HG02938 (cell line): ENCODE measurements around the gene IGLON5.
A peak's percentile ranks its signal among the peaks of the same experiment; 100 is the strongest.

Experiments
- ATAC-seq: cut with Tn5 transposase; IDR thresholded peaks from one replicate; pipeline ENCODE4 v1.9.1; 2021; ENCODE audit warnings: mild to moderate bottlenecking, moderate library complexity; ENCODE audit not compliant: unreplicated experiment

Gene IGLON5

GRCh38 chr19:51361239-51361638 is 49.8 kb downstream of the IGLON5 start:
- ATAC-seq, result no peak

GRCh38 chr19:51364200-51365106 is 53.0 kb downstream of the IGLON5 start:
- no peak for ATAC-seq

GRCh38 chr19:51365211-51365964 is 53.9 kb downstream of the IGLON5 start:
- ATAC-seq, result no peak

GRCh38 chr19:51365965-51366388 is 54.5 kb downstream of the IGLON5 start, which contains the start of gene ETFB:
ETFB (minus strand) TSS chr19:51366388; CDS start chr19:51366326, 62 bp downstream.
- no peak for ATAC-seq

- peak; percentile 37 for ATAC-seq
Observed at GRCh38 chr19:51366389-51367254, 55.2 kb downstream of the IGLON5 start.

- no peak for ATAC-seq
Observed at GRCh38 chr19:51367255-51367564, 55.8 kb downstream of the IGLON5 start.

GRCh38 chr19:51367565-51368365 is 56.3 kb downstream of the IGLON5 start:
- ATAC-seq, result peak; percentile 68

GRCh38 chr19:51368366-51369282 is 57.2 kb downstream of the IGLON5 start, which contains the start of gene CLDND2:
CLDND2 (minus strand) TSS chr19:51369003; CDS start chr19:51368577, 426 bp downstream.
- no peak for ATAC-seq

- ATAC-seq, result no peak
Observed at GRCh38 chr19:51370230-51370629, 58.8 kb downstream of the IGLON5 start.

GRCh38 chr19:51371186-51371690 is 59.8 kb downstream of the IGLON5 start:
- no peak for ATAC-seq

- no peak for ATAC-seq
Observed at GRCh38 chr19:51372021-51372648, 60.7 kb downstream of the IGLON5 start.

- no peak for ATAC-seq
Observed at GRCh38 chr19:51372649-51373504, 61.4 kb downstream of the IGLON5 start, which contains the start of gene NKG7. NKG7 (minus strand) TSS chr19:51372654; CDS start chr19:51372535, 119 bp downstream.

- no peak for ATAC-seq
Observed at GRCh38 chr19:51375504-51376221, 64.2 kb downstream of the IGLON5 start.

GRCh38 chr19:51377422-51377821 is 66.0 kb downstream of the IGLON5 start:
- no peak for ATAC-seq

- ATAC-seq, result no peak
Observed at GRCh38 chr19:51380379-51380778, 68.9 kb downstream of the IGLON5 start.
